Liver (tissue), 9 donors: Measurements from ENCODE around the gene CD300H. TPM values are rescaled to one million over a fixed set of nuclear protein-coding genes. Genes with fewer than 3 reads are reported as not detected.

Experiments used
- DNase-seq: peaks from one replicate; pipeline ENCODE4 v3.0.0-alpha.2; 2017; ENCODE audit warnings: low spot score
- H3K27ac ChIP-seq, 2 donors: one replicate each; pipeline ENCODE4 v1.7.0; 2013; ENCODE audit warnings: inconsistent platforms in 2 of 2, low read length in 2 of 2, control low read depth in 1 of 2, low read depth in 1 of 2, mild to moderate bottlenecking in 1 of 2
- H3K27me3 ChIP-seq, 4 donors: one replicate each; pipeline versions ENCODE4 v1.6.1 to v1.7.0; 2013; ENCODE audit warnings: low read length in 3 of 4, inconsistent platforms in 1 of 4, mild to moderate bottlenecking in 1 of 4, moderate library complexity in 1 of 4; ENCODE audit not compliant: control insufficient read depth in 4 of 4, insufficient read depth in 4 of 4
- H3K36me3 ChIP-seq, 4 donors: one replicate each; pipeline versions ENCODE4 v1.6.1 to v1.7.0; 2013; ENCODE audit warnings: low read length in 3 of 4, mild to moderate bottlenecking in 3 of 4, low read depth in 1 of 4, moderate library complexity in 1 of 4; ENCODE audit not compliant: control insufficient read depth in 4 of 4, insufficient read depth in 3 of 4
- H3K4me1 ChIP-seq, 4 donors: one replicate each; pipeline versions ENCODE4 v1.6.1 to v1.7.0; 2013; ENCODE audit warnings: low read length in 3 of 4, mild to moderate bottlenecking in 3 of 4, moderate library complexity in 1 of 4; ENCODE audit not compliant: control insufficient read depth in 4 of 4, insufficient read depth in 4 of 4
- H3K4me3 ChIP-seq, 3 donors: one replicate each; pipeline versions ENCODE4 v1.6.1 to v1.7.0; 2013; ENCODE audit warnings: low read length in 3 of 3, control low read depth in 1 of 3, low read depth in 1 of 3, mild to moderate bottlenecking in 1 of 3
- H3K9ac ChIP-seq, 2 donors: one replicate each; pipeline ENCODE4 v1.7.0; 2013; ENCODE audit warnings: low read length in 2 of 2, mild to moderate bottlenecking in 2 of 2, moderate library complexity in 2 of 2, control low read depth in 1 of 2, low read depth in 1 of 2
- H3K9me3 ChIP-seq, 4 donors: one replicate each; pipeline versions ENCODE4 v1.6.1 to v1.7.0; 2013; ENCODE audit warnings: low read length in 3 of 4; ENCODE audit not compliant: control insufficient read depth in 4 of 4
- EGR1 ChIP-seq, 2 donors: IDR thresholded peaks; 2 replicates each; pipeline ENCODE4 v1.6.1; 2016 to 2018; ENCODE audit warnings: antibody characterized with exemption in 2 of 2, low read depth in 2 of 2
- FOXA1 ChIP-seq: IDR thresholded peaks from 2 replicates; pipeline ENCODE4 v1.6.1; 2016; ENCODE audit warnings: antibody characterized with exemption
- FOXA2 ChIP-seq: IDR thresholded peaks from 2 replicates; pipeline ENCODE4 v1.6.1; 2016; ENCODE audit warnings: antibody characterized with exemption
- GABPA ChIP-seq, 2 donors: IDR thresholded peaks in 1 of 2; conservative IDR thresholded peaks in 1 of 2; 2 replicates each; pipeline ENCODE4 v1.6.1; 2016; ENCODE audit warnings: antibody characterized with exemption in 2 of 2, mild to moderate bottlenecking in 1 of 2, moderate library complexity in 1 of 2
- HNF4A ChIP-seq, 2 donors: conservative IDR thresholded peaks; 2 replicates each; pipeline ENCODE4 v1.6.1; 2016; ENCODE audit warnings: antibody characterized with exemption in 2 of 2, mild to moderate bottlenecking in 2 of 2
- HNF4G ChIP-seq: IDR thresholded peaks from 2 replicates; pipeline ENCODE4 v1.6.1; 2016; ENCODE audit warnings: antibody characterized with exemption
- NR2F2 ChIP-seq: IDR thresholded peaks from 2 replicates; pipeline ENCODE4 v1.6.1; 2016; ENCODE audit warnings: antibody characterized with exemption
- RAD21 ChIP-seq, 2 donors: IDR thresholded peaks; 2 replicates each; pipeline ENCODE4 v1.6.1; 2016; ENCODE audit warnings: antibody characterized with exemption in 2 of 2, mild to moderate bottlenecking in 2 of 2
- RXRA ChIP-seq, 2 donors: IDR thresholded peaks; 2 replicates each; pipeline ENCODE4 v1.6.1; 2017 to 2018; ENCODE audit warnings: antibody characterized with exemption in 2 of 2, mild to moderate bottlenecking in 1 of 2
- TAF1 ChIP-seq: conservative IDR thresholded peaks from 2 replicates; pipeline ENCODE4 v1.6.1; 2016; ENCODE audit warnings: antibody characterized with exemption, mild to moderate bottlenecking
- YY1 ChIP-seq: IDR thresholded peaks from 2 replicates; pipeline ENCODE4 v1.6.1; 2016; ENCODE audit warnings: antibody characterized with exemption, mild to moderate bottlenecking
- WGBS: extraction: QIAGEN DNeasy Blood & Tissue Kit; methylation state at CpG from one replicate; pipeline ENCODE4 v1.1.7; 2013; 5-methylcytosine and 5-hydroxymethylcytosine counted together
- polyA plus RNA-seq, 2 donors: library from polyadenylated mRNA; stranded (reverse) in 1 of 2; unstranded in 1 of 2; fragments of 200-250 nt in 1 of 2; fragments of >200 nt in 1 of 2; fragmentation: Nextera tagmentation in 1 of 2; extraction: Ambion mirVana in 1 of 2; gene quantifications; one replicate each; pipeline versions ENCODE4 v1.2.1 to v1.2.3, GENCODE V29; 2013 to 2015
- total RNA-seq, 2 donors: library from RNA; depleted of rRNA; stranded (reverse); fragments of >200 nt; gene quantifications; one replicate each; pipeline ENCODE4 v1.2.3, GENCODE V29; 2014
- TF ChIP-seq, protein P1 (sequence below): IDR thresholded peaks from 2 replicates; pipeline ENCODE4 v1.6.1; 2016; ENCODE audit warnings: antibody characterized with exemption
- TF ChIP-seq, protein P2 (sequence below): IDR thresholded peaks from 2 replicates; pipeline ENCODE4 v1.6.1; 2016; ENCODE audit warnings: antibody characterized with exemption
- TF ChIP-seq, protein P3 (sequence below): fragments of 150-350 bp; IDR thresholded peaks from 2 replicates; pipeline ENCODE4 v1.5.1; 2017; ENCODE audit warnings: improper control_type of control experiment, low read depth, low read length; ENCODE audit not compliant: missing input control
- TF ChIP-seq, protein P4 (sequence below): IDR thresholded peaks from 2 replicates; pipeline ENCODE4 v1.6.1; 2016; ENCODE audit warnings: antibody characterized with exemption, mild to moderate bottlenecking
- TF ChIP-seq, protein P5 (sequence below): IDR thresholded peaks from 2 replicates; pipeline ENCODE4 v1.6.1; 2016; ENCODE audit warnings: antibody characterized with exemption
- donor health status: healthy.
- donor health status: healthy.
- donor health status: healthy.
- donor health status: healthy.
- donor health status: healthy.

The CD300H gene
- total and polyA plus RNA-seq, 4 donors, result 0.47 TPM; not detected in 3

DNA sequence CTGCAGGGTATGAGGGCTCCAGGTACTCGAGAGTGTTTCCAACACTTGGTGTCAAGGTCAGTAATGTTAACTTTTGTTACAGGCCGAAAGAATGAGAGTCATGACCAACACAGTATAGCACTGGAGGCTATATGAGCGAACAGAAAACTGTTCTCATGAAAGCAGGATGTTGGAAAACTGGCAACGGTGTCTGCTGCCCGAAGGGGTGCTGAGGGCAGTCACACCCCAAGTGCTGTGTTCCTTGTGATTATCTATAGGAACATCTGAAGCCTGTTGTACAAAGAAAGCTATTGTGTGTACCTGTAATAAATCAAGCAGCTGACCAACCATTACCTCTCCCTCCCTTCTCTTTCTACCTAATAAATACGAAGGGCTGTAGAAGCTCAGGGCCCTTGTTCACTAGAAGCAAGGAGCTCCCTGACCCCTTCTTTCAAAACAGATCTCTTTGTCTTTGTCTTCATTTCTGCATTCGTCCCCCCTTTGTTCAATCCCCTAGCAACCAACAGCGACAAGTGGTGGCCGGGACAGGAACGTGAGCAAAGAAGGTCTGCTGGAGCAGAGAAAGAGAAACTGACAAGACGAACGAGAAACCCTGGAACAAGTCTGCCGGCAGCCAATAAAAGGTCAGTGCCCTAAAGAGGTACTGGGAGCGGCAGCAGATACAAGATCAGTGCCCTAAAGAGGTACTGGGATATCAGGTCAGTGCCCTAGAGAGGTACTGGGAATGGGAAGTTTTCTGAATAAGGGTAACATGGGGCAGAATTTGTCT, 17.2 kb upstream of the CD300H start:
- TF ChIP-seq YY1, result no peak
- Histone ChIP-seq H3K27me3 (no peaks in the 10 kb centered on the region), H3K36me3 (no peaks in the 10 kb centered on the region), H3K9me3 (peaks cover 0 to 2% (median 0%) of the 10 kb centered on the region in 4 donors), H3K4me1 (no peaks in the 10 kb centered on the region), H3K27ac (no peak overlapping the region), H3K4me3 (no peak overlapping the region), H3K9ac (no peak overlapping the region)
- WGBS, result 70% methylated on average over 14 of the region's 14 CpGs
- DNase-seq, result no peak

DNA sequence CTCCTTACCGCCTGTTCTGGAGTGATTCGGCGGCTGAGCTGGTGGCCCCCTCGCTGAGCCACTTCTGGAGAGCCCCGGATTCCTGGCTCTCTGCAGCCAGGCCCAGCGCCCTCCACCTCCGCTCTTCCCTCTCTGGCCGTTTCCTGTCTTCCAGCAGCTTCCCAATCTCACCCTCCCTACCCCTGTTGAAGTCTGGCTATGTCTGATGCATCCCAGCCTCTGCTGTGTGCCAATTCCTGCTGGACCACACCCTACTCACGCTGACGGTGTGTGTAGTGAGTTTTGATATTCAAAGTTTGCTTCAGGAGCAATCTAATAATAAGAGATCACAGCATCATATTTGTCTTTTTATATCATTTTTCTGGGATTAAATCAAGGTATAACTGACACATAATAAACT, 15.3 kb upstream of the CD300H start:
- no peaks in the 10 kb centered on the region for H3K27me3 ChIP-seq
- no peak overlapping the region for H3K27ac ChIP-seq
- TF ChIP-seq GABPA (IDR thresholded peaks at IDR 0.05 in 1 of 2, conservative IDR thresholded peaks at IDR 0.05 in 1 of 2), result no peak
- TF ChIP-seq HNF4A (conservative IDR thresholded peaks at IDR 0.05), result no peak
- no peak for TF ChIP-seq NR2F2
- TF ChIP-seq RAD21 (IDR thresholded peaks at IDR 0.05), result no peak
- TF ChIP-seq, protein P1, sequence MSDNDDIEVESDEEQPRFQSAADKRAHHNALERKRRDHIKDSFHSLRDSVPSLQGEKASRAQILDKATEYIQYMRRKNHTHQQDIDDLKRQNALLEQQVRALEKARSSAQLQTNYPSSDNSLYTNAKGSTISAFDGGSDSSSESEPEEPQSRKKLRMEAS, result no peak
- no peak for TF ChIP-seq TAF1
- TF ChIP-seq, protein P2, sequence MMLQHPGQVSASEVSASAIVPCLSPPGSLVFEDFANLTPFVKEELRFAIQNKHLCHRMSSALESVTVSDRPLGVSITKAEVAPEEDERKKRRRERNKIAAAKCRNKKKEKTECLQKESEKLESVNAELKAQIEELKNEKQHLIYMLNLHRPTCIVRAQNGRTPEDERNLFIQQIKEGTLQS, result no peak
- no peak for TF ChIP-seq FOXA1
- TF ChIP-seq RXRA (IDR thresholded peaks at IDR 0.05), result no peak
- TF ChIP-seq, protein P3, sequence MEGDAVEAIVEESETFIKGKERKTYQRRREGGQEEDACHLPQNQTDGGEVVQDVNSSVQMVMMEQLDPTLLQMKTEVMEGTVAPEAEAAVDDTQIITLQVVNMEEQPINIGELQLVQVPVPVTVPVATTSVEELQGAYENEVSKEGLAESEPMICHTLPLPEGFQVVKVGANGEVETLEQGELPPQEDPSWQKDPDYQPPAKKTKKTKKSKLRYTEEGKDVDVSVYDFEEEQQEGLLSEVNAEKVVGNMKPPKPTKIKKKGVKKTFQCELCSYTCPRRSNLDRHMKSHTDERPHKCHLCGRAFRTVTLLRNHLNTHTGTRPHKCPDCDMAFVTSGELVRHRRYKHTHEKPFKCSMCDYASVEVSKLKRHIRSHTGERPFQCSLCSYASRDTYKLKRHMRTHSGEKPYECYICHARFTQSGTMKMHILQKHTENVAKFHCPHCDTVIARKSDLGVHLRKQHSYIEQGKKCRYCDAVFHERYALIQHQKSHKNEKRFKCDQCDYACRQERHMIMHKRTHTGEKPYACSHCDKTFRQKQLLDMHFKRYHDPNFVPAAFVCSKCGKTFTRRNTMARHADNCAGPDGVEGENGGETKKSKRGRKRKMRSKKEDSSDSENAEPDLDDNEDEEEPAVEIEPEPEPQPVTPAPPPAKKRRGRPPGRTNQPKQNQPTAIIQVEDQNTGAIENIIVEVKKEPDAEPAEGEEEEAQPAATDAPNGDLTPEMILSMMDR, result no peak
- TF ChIP-seq HNF4G, result no peak
- no peak for TF ChIP-seq FOXA2
- TF ChIP-seq, protein P4, sequence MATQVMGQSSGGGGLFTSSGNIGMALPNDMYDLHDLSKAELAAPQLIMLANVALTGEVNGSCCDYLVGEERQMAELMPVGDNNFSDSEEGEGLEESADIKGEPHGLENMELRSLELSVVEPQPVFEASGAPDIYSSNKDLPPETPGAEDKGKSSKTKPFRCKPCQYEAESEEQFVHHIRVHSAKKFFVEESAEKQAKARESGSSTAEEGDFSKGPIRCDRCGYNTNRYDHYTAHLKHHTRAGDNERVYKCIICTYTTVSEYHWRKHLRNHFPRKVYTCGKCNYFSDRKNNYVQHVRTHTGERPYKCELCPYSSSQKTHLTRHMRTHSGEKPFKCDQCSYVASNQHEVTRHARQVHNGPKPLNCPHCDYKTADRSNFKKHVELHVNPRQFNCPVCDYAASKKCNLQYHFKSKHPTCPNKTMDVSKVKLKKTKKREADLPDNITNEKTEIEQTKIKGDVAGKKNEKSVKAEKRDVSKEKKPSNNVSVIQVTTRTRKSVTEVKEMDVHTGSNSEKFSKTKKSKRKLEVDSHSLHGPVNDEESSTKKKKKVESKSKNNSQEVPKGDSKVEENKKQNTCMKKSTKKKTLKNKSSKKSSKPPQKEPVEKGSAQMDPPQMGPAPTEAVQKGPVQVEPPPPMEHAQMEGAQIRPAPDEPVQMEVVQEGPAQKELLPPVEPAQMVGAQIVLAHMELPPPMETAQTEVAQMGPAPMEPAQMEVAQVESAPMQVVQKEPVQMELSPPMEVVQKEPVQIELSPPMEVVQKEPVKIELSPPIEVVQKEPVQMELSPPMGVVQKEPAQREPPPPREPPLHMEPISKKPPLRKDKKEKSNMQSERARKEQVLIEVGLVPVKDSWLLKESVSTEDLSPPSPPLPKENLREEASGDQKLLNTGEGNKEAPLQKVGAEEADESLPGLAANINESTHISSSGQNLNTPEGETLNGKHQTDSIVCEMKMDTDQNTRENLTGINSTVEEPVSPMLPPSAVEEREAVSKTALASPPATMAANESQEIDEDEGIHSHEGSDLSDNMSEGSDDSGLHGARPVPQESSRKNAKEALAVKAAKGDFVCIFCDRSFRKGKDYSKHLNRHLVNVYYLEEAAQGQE, result no peak
- TF ChIP-seq, protein P5, sequence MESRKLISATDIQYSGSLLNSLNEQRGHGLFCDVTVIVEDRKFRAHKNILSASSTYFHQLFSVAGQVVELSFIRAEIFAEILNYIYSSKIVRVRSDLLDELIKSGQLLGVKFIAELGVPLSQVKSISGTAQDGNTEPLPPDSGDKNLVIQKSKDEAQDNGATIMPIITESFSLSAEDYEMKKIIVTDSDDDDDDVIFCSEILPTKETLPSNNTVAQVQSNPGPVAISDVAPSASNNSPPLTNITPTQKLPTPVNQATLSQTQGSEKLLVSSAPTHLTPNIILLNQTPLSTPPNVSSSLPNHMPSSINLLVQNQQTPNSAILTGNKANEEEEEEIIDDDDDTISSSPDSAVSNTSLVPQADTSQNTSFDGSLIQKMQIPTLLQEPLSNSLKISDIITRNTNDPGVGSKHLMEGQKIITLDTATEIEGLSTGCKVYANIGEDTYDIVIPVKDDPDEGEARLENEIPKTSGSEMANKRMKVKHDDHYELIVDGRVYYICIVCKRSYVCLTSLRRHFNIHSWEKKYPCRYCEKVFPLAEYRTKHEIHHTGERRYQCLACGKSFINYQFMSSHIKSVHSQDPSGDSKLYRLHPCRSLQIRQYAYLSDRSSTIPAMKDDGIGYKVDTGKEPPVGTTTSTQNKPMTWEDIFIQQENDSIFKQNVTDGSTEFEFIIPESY, result no peak
- TF ChIP-seq YY1, result no peak
- TF ChIP-seq EGR1 (IDR thresholded peaks at IDR 0.05; ENCODE audit: low read depth in 2 of 2), result no peak
- H3K4me1 ChIP-seq, result no peaks in the 10 kb centered on the region
- H3K9me3 ChIP-seq, result peaks cover 0 to 2% (median 0%) of the 10 kb centered on the region in 4 donors
- H3K4me3 ChIP-seq, result no peak overlapping the region
- no peaks in the 10 kb centered on the region for H3K36me3 ChIP-seq
- DNase-seq, result no peak
- no peak overlapping the region for H3K9ac ChIP-seq
- 79% methylated on average over 10 of the region's 10 CpGs for WGBS
